Caco-2 (cell line): ENCODE results near the gene SLC38A9. TPM values are rescaled to one million over a fixed set of nuclear protein-coding genes. Genes with fewer than 3 reads are reported as not detected.

Experiments
- BruUV-seq: library from RNA; stranded (reverse); fragments of 400-500 nt; replicated peaks from 2 replicates; lab custom pipeline; 2021; lab: Mats Ljungman, UMichigan
- CTCF ChIA-PET: fragments of 300-600 bp; sonication (Branson Sonifier 250); formaldehyde crosslinking; loops from one replicate; lab custom pipeline; 2022; ENCODE audit warnings: antibody characterized with exemption; lab: Charles Lee
- POLR2A ChIA-PET: fragments of 300-600 bp; sonication (Branson Sonifier 250); formaldehyde crosslinking; loops from one replicate; lab custom pipeline; 2022; ENCODE audit warnings: antibody characterized with exemption; lab: Charles Lee
- DNase-seq, 2 experiments: peaks; one replicate each; pipeline versions ENCODE4 v3.0.0 to v3.0.0-alpha.2; 2020 to 2022
- H3K27me3 ChIP-seq: replicated peaks from 2 replicates; pipeline ENCODE4 v1.6.0; 2011; ENCODE audit warnings: low read length; ENCODE audit not compliant: control insufficient read depth, insufficient read depth
- H3K36me3 ChIP-seq: 2 replicates; pipeline ENCODE4 v1.5.1; 2011; ENCODE audit warnings: low read length; ENCODE audit not compliant: control insufficient read depth, insufficient read depth
- H3K4me1 ChIP-seq: fragments of 250-450 bp; sonication (Bioruptor Pico); 2 replicates; pipeline ENCODE4 v1.5.1; 2020; ENCODE audit warnings: mild to moderate bottlenecking
- H3K4me3 ChIP-seq: 2 replicates; pipeline ENCODE4 v1.5.1; 2011; ENCODE audit warnings: low read depth, mild to moderate bottlenecking, control low read depth, low read length
- H3K9me3 ChIP-seq: fragments of 250-450 bp; sonication (Bioruptor Pico); 2 replicates; pipeline ENCODE4 v1.5.1; 2020; ENCODE audit warnings: mild to moderate bottlenecking, moderate library complexity
- H3K27ac Mint-ChIP-seq: one replicate; pipeline ENCODE4 v1.8.0; 2022; ENCODE audit warnings: mixed read lengths; ENCODE audit not compliant: unreplicated experiment
- H3K27me3 Mint-ChIP-seq: one replicate; pipeline ENCODE4 v1.8.0; 2022; ENCODE audit warnings: mixed read lengths; ENCODE audit not compliant: insufficient read depth, unreplicated experiment
- H3K36me3 Mint-ChIP-seq: one replicate; pipeline ENCODE4 v1.8.0; 2022; ENCODE audit warnings: mild to moderate bottlenecking, mixed read lengths; ENCODE audit not compliant: insufficient read depth, unreplicated experiment
- H3K4me1 Mint-ChIP-seq: one replicate; pipeline ENCODE4 v1.8.0; 2022; ENCODE audit warnings: low read depth, mixed read lengths; ENCODE audit not compliant: unreplicated experiment
- H3K4me3 Mint-ChIP-seq: one replicate; pipeline ENCODE4 v1.8.0; 2022; ENCODE audit warnings: mild to moderate bottlenecking, moderate library complexity, mixed read lengths; ENCODE audit not compliant: unreplicated experiment
- H3K9me3 Mint-ChIP-seq: one replicate; pipeline ENCODE4 v1.8.0; 2022; ENCODE audit warnings: mixed read lengths; ENCODE audit not compliant: unreplicated experiment
- intact Hi-C: fragments of 100-400 bp; cut with micrococcal nuclease; formaldehyde crosslinking; loops from one replicate; pipeline ENCODE4 v1.10.0; 2022; ENCODE audit not compliant: unreplicated experiment
- total RNA-seq: library from RNA; stranded (reverse); gene quantifications from 2 replicates; pipeline ENCODE4 v1.2.3, GENCODE V29; 2022
- TF ChIP-seq, protein P1 (sequence below), 2 experiments: fragments of 200-600 bp in 1 of 2; IDR thresholded peaks; 1 replicate in 1 of 2; 2 replicates in 1 of 2; pipeline versions ENCODE4 v1.5.1 to v1.8.0; 2011 to 2022; ENCODE audit warnings: antibody characterized with exemption in 1 of 2, control low read depth in 1 of 2, inconsistent platforms in 1 of 2, low read depth in 1 of 2, low read length in 1 of 2, mild to moderate bottlenecking in 1 of 2, moderate library complexity in 1 of 2; ENCODE audit not compliant: insufficient read depth in 1 of 2, severe bottlenecking in 1 of 2, unreplicated experiment in 1 of 2

The SLC38A9 gene
- total RNA-seq, 1 experiment from 2014 or later, result 66.9 TPM

DNA sequence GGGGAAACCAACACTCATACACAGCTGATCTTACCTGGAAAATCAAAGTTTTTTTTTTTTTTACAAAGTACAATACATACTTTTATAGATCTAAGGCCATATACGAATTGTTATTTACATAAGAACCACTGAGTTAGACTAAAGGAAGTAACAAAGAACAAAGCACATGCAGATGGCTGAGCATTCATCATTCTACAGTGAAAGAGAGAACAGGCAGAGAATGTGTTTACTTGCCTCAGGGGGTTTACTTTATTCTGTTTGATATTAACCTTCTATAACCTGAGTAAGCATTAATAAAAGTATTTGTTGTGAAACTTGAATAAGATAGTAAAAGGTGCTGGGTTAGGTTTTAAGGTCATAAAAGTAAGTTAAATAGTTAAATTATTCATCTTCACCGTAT is 54.7 kb downstream of the SLC38A9 start:
- Mint-ChIP-seq H3K4me1 (no peaks in the 10 kb centered on the region), H3K9me3 (no peaks in the 10 kb centered on the region), H3K36me3 (peaks cover 11% of the 10 kb centered on the region), H3K27me3 (no peaks in the 10 kb centered on the region), H3K27ac (no peak overlapping the region), H3K4me3 (no peak overlapping the region)
- intact Hi-C loops, result no loop called here
- CTCF ChIA-PET, result no interaction called here
- POLR2A ChIA-PET, result no interaction called here
- DNase-seq, result no peak
- H3K27me3 ChIP-seq, result no peaks in the 10 kb centered on the region
- no peaks in the 10 kb centered on the region for H3K4me1 ChIP-seq
- BruUV-seq, result no TSS peak
- H3K4me3 ChIP-seq, result no peak overlapping the region
- H3K9me3 ChIP-seq, result no peaks in the 10 kb centered on the region
- TF ChIP-seq, protein P1, sequence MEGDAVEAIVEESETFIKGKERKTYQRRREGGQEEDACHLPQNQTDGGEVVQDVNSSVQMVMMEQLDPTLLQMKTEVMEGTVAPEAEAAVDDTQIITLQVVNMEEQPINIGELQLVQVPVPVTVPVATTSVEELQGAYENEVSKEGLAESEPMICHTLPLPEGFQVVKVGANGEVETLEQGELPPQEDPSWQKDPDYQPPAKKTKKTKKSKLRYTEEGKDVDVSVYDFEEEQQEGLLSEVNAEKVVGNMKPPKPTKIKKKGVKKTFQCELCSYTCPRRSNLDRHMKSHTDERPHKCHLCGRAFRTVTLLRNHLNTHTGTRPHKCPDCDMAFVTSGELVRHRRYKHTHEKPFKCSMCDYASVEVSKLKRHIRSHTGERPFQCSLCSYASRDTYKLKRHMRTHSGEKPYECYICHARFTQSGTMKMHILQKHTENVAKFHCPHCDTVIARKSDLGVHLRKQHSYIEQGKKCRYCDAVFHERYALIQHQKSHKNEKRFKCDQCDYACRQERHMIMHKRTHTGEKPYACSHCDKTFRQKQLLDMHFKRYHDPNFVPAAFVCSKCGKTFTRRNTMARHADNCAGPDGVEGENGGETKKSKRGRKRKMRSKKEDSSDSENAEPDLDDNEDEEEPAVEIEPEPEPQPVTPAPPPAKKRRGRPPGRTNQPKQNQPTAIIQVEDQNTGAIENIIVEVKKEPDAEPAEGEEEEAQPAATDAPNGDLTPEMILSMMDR (IDR thresholded peaks at IDR 0.05; ENCODE audit: insufficient read depth in 1 of 2, low read depth in 1 of 2, low read length in 1 of 2, severe bottlenecking in 1 of 2, unreplicated experiment in 1 of 2), result no peak
- H3K36me3 ChIP-seq, result no peaks in the 10 kb centered on the region

DNA sequence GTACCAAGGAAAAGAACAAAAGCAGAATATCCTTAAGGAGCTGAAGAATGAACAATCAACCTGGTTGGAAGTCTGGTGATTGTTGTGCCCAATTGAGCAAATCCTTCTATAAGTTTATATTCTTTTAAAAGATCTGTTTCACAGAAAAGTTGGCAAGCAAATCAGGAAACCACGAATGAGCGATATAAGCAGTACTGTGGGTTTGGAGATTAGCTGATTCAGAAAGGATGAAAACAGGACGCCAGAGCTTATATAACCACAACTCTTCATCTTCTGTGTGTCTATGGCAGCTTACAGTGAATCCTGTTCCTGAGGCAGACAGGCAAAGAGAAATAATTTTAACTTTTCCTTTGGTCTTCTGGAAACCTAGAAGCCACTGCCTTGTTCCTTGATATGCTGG is 61.7 kb downstream of the SLC38A9 start:
- Histone ChIP-seq H3K27me3 (no peaks in the 10 kb centered on the region), H3K9me3 (no peaks in the 10 kb centered on the region), H3K4me3 (no peak overlapping the region), H3K4me1 (no peaks in the 10 kb centered on the region), H3K36me3 (no peaks in the 10 kb centered on the region)
- BruUV-seq, result no TSS peak
- Mint-ChIP-seq H3K36me3 (peaks cover 39% of the 10 kb centered on the region), H3K4me1 (no peaks in the 10 kb centered on the region), H3K4me3 (no peak overlapping the region), H3K9me3 (no peaks in the 10 kb centered on the region), H3K27me3 (no peaks in the 10 kb centered on the region), H3K27ac (no peak overlapping the region)
- TF ChIP-seq, protein P1 (IDR thresholded peaks at IDR 0.05; ENCODE audit: insufficient read depth in 1 of 2, low read depth in 1 of 2, low read length in 1 of 2, severe bottlenecking in 1 of 2, unreplicated experiment in 1 of 2), result no peak
- no peak for DNase-seq
- CTCF ChIA-PET, result interaction anchor here (0.5 kb wide), 1 partner anchor 50 kb away, joined by 3 read pairs; no protein-coding TSS in a partner anchor
- intact Hi-C loops, result no loop called here
- POLR2A ChIA-PET, result no interaction called here

GRCh38 chr5:55649963-55650362 is 62.2 kb downstream of the SLC38A9 start:
- BruUV-seq, result no TSS peak
- Mint-ChIP-seq H3K4me3 (no peak overlapping the region), H3K27me3 (no peaks in the 10 kb centered on the region), H3K9me3 (no peaks in the 10 kb centered on the region), H3K27ac (no peak overlapping the region), H3K4me1 (no peaks in the 10 kb centered on the region), H3K36me3 (peaks cover 41% of the 10 kb centered on the region)
- intact Hi-C loops, result no loop called here
- no peak for DNase-seq
- POLR2A ChIA-PET, result no interaction called here
- CTCF ChIA-PET, result interaction anchor here (1.0 kb wide), 1 partner anchor 230 kb away, joined by 3 read pairs; no protein-coding TSS in a partner anchor
- Histone ChIP-seq H3K36me3 (no peaks in the 10 kb centered on the region), H3K4me3 (no peak overlapping the region), H3K27me3 (no peaks in the 10 kb centered on the region), H3K9me3 (no peaks in the 10 kb centered on the region), H3K4me1 (no peaks in the 10 kb centered on the region)
- TF ChIP-seq, protein P1 (IDR thresholded peaks at IDR 0.05; ENCODE audit: insufficient read depth in 1 of 2, low read depth in 1 of 2, low read length in 1 of 2, severe bottlenecking in 1 of 2, unreplicated experiment in 1 of 2), result no peak
